Thoracic aorta (tissue), 2 donors: ENCODE measurements around the gene MYCBPAP. TPM values are rescaled to one million over a fixed set of nuclear protein-coding genes. Genes with fewer than 3 reads are reported as not detected.
"Not testable (repeated sequence)": the region's sequence is repeated elsewhere in the genome, so short reads cannot be mapped to it uniquely, and the experiment has no call there.

ENCODE experiments used
- ATAC-seq: fragments of 150-250 bp; one replicate; pipeline ENCODE4 v1.8.0; 2017; ENCODE audit warnings: low read depth; ENCODE audit not compliant: insufficient number of reproducible peaks, low FRiP score
- DNase-seq: peaks from one replicate; pipeline ENCODE4 v3.0.0-alpha.2; 2020; ENCODE audit warnings: low spot score
- H3K27ac ChIP-seq, 2 donors: fragments of 200-600 bp; sonication (generic); 1 replicate in 1 of 2; 2 replicates in 1 of 2; pipeline ENCODE4 v1.5.1; 2016; ENCODE audit warnings: mild to moderate bottlenecking in 2 of 2, moderate library complexity in 2 of 2
- H3K27me3 ChIP-seq: fragments of 200-600 bp; sonication (generic); replicated peaks from 2 replicates; pipeline ENCODE4 v1.6.0; 2016; ENCODE audit warnings: mild to moderate bottlenecking; ENCODE audit not compliant: insufficient read depth
- H3K36me3 ChIP-seq: fragments of 200-600 bp; sonication (generic); one replicate; pipeline ENCODE4 v1.5.1; 2016
- H3K4me1 ChIP-seq, 2 donors: fragments of 200-600 bp; sonication (generic); 1 replicate in 1 of 2; 2 replicates in 1 of 2; pipeline versions ENCODE4 v1.5.1 to v1.6.0; 2016; ENCODE audit warnings: low read depth in 2 of 2, mild to moderate bottlenecking in 1 of 2; ENCODE audit not compliant: control insufficient read depth in 1 of 2
- H3K4me3 ChIP-seq: fragments of 200-600 bp; sonication (generic); 2 replicates; pipeline ENCODE4 v1.5.1; 2016; ENCODE audit warnings: mild to moderate bottlenecking
- H3K9me3 ChIP-seq: fragments of 200-600 bp; sonication (generic); 2 replicates; pipeline ENCODE4 v1.5.1; 2016
- total RNA-seq, 2 donors: library from RNA; depleted of rRNA; stranded (reverse); fragments of >200 nt; gene quantifications; one replicate each; pipeline versions ENCODE4 v1.1.0 to v1.2.3, GENCODE V29; 2016
- TF ChIP-seq, protein P1 (sequence below): fragments of 200-600 bp; sonication (generic); IDR thresholded peaks from one replicate; pipeline ENCODE4 v1.5.1; 2019; ENCODE audit warnings: antibody characterized with exemption

MYCBPAP gene
- total RNA-seq, 2 donors from 2014 or later, result 0.56 to 0.68 TPM

- DNase-seq (no peak), ATAC-seq (no peak)
- Histone ChIP-seq H3K9me3 (no peaks in the 10 kb centered on the region), H3K27ac (no peak overlapping the region), H3K4me3 (no peak overlapping the region), H3K27me3 (no peaks in the 10 kb centered on the region), H3K36me3 (no peaks in the 10 kb centered on the region), H3K4me1 (peaks cover 12 to 13% of the 10 kb centered on the region in 2 donors)
- TF ChIP-seq, protein P1, sequence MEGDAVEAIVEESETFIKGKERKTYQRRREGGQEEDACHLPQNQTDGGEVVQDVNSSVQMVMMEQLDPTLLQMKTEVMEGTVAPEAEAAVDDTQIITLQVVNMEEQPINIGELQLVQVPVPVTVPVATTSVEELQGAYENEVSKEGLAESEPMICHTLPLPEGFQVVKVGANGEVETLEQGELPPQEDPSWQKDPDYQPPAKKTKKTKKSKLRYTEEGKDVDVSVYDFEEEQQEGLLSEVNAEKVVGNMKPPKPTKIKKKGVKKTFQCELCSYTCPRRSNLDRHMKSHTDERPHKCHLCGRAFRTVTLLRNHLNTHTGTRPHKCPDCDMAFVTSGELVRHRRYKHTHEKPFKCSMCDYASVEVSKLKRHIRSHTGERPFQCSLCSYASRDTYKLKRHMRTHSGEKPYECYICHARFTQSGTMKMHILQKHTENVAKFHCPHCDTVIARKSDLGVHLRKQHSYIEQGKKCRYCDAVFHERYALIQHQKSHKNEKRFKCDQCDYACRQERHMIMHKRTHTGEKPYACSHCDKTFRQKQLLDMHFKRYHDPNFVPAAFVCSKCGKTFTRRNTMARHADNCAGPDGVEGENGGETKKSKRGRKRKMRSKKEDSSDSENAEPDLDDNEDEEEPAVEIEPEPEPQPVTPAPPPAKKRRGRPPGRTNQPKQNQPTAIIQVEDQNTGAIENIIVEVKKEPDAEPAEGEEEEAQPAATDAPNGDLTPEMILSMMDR, result no peak
Observed at GRCh38 chr17:50471009-50471905, 37.0 kb upstream of the MYCBPAP start.

DNA sequence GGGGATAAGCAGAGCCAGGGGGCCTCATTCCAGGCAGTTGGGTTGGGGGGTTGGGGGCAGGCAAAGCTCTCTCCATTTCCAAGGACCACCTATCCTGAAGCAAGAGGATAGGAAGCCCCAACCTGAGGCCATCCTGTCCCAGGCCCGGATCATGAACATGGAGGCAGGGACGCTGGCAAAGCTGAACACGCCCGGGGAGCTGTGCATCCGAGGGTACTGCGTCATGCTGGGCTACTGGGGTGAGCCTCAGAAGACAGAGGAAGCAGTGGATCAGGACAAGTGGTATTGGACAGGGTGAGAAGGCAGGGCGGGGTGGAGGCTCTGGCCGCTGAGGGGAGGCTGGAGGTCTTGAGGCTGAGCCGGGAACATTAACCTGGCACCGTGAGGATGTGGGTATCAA is 36.0 kb upstream of the MYCBPAP start:
- Histone ChIP-seq H3K27me3 (no peaks in the 10 kb centered on the region), H3K9me3 (no peaks in the 10 kb centered on the region), H3K4me1 (peaks cover 12 to 13% of the 10 kb centered on the region in 2 donors), H3K4me3 (no peak overlapping the region), H3K36me3 (no peaks in the 10 kb centered on the region), H3K27ac (no peak overlapping the region)
- TF ChIP-seq, protein P1, result no peak
- DNase-seq, result no peak
- no peak for ATAC-seq

- not testable (repeated sequence) for ATAC-seq, H3K9me3 ChIP-seq, H3K27me3 ChIP-seq, DNase-seq, H3K27ac ChIP-seq, H3K4me3 ChIP-seq, H3K36me3 ChIP-seq
- peaks cover 12 to 14% of the 10 kb centered on the region in 2 donors for H3K4me1 ChIP-seq
Observed at GRCh38 chr17:50472761-50473161, 35.5 kb upstream of the MYCBPAP start.

GRCh38 chr17:50473901-50474300 is 34.3 kb upstream of the MYCBPAP start:
- TF ChIP-seq, protein P1, result no peak
- ATAC-seq (no peak), DNase-seq (no peak)
- no peaks in the 10 kb centered on the region for H3K9me3 ChIP-seq
- H3K4me3 ChIP-seq, result no peak overlapping the region
- H3K27me3 ChIP-seq, result no peaks in the 10 kb centered on the region
- no peaks in the 10 kb centered on the region for H3K36me3 ChIP-seq
- H3K4me1 ChIP-seq, result peaks cover 11 to 12% of the 10 kb centered on the region in 2 donors
- no peak overlapping the region for H3K27ac ChIP-seq

- no peak for ATAC-seq
- Histone ChIP-seq H3K27me3 (no peaks in the 10 kb centered on the region), H3K9me3 (no peaks in the 10 kb centered on the region), H3K36me3 (no peaks in the 10 kb centered on the region), H3K4me3 (no peak overlapping the region), H3K4me1 (peaks cover 7 to 10% of the 10 kb centered on the region in 2 donors), H3K27ac (no peak overlapping the region)
- DNase-seq, result no peak
- TF ChIP-seq, protein P1, result no peak
Observed at GRCh38 chr17:50474523-50474922, 33.7 kb upstream of the MYCBPAP start.
